HG02623 (cell line): Measurements from ENCODE around the gene C4A.
"Not testable (repeated sequence)": the region's sequence is repeated elsewhere in the genome, so short reads cannot be mapped to it uniquely, and the experiment has no call there.

ENCODE experiments used
- ATAC-seq: cut with Tn5 transposase; IDR thresholded peaks from one replicate; pipeline ENCODE4 v1.9.1; 2021; ENCODE audit warnings: moderate library complexity; ENCODE audit not compliant: unreplicated experiment

The C4A gene

GRCh38 chr6:31978831-31979230, 3.0 kb upstream of the C4A start:
- ATAC-seq, result no peak

GRCh38 chr6:31979238-31979898, 2.5 kb upstream of the C4A start:
- no peak for ATAC-seq

GRCh38 chr6:31980195-31980876, 1.5 kb upstream of the C4A start:
- not testable (repeated sequence) for ATAC-seq

DNA sequence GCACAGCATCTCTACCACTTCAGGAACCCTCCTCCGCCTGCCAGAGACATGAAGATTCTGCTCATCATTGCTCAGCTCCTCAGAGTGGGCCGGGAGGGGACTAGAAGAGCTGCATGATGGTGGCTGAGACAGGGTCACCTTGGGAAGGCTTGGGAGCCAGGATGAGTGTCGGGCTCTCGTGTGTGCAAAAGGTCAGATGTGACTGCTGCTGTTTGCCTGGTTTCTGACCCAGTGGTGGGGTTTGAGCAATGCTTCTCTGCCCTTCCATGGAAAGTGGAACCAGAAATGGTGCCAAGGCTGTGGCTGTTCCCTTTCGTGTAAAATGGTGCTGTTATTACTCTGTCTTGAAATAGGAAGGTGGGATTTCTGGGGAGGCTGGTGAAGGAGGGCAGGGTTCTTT, 859 bp upstream of the C4A start:
- not testable (repeated sequence) for ATAC-seq

DNA sequence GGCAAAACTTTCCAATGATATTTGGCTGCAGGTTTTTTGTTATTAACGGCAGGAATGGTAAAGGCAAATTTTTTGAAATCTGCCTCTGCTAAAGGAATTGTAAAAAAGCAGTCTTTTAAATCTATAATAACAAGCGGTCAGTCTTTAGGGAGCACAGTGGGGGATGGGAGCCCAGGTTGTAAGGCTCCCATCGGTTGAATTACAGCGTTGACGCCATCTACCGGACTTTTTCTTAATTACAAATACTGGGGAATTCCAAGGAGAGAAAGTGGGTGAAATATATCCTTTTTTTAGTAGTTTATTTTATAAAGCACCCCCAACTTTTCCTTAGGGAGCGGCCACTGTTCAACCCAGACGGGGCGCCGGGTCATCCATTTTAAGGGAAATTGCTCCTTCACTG, 7.5 kb downstream of the C4A start:
- not testable (repeated sequence) for ATAC-seq

- ATAC-seq, result not testable (repeated sequence)
Measured at GRCh38 chr6:31994421-31994820, 12.6 kb downstream of the C4A start.

GRCh38 chr6:31996385-31996784, 14.5 kb downstream of the C4A start:
- not testable (repeated sequence) for ATAC-seq

GRCh38 chr6:32002546-32003268, 20.9 kb downstream of the C4A start:
- not testable (repeated sequence) for ATAC-seq

DNA sequence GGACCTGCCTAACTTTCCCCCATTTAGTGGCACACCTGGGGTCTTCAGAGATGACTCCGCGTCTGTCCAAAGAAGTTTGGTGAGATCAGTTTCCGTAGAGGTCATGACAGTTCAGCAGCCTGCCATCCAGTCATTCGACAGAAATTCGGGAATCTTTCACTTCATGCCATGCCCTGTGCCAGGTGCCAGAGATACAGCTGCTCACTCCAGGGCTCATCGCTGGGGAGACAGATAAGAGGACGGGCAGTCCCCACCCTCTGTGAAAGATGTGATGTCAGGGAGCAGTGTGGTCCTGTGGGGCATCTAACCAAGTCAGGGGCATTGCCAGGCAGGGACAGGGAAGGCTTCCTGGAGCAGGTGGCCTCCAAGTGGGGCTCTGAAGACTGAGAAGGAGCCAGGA, 21.4 kb downstream of the C4A start:
- not testable (repeated sequence) for ATAC-seq

DNA sequence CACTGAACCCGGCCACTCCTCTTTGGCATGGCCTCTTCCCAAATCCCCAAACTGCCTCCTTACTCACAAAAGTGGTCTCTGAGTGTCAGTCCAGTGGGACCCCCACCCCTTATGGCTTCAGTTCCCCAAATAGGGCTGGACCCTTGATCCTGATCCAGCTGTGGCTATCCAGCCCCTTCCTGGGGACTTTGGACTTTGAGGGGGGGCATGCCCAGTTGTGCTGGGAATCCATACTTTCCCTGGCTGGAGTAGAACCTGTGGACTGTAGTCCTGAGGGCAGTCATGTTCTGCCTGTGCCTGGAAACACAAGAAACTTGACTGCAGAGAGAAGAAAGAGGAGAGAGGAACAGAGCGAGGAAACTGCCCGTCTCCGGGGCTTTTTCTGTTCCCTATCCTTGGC, 22.5 kb downstream of the C4A start:
- not testable (repeated sequence) for ATAC-seq

DNA sequence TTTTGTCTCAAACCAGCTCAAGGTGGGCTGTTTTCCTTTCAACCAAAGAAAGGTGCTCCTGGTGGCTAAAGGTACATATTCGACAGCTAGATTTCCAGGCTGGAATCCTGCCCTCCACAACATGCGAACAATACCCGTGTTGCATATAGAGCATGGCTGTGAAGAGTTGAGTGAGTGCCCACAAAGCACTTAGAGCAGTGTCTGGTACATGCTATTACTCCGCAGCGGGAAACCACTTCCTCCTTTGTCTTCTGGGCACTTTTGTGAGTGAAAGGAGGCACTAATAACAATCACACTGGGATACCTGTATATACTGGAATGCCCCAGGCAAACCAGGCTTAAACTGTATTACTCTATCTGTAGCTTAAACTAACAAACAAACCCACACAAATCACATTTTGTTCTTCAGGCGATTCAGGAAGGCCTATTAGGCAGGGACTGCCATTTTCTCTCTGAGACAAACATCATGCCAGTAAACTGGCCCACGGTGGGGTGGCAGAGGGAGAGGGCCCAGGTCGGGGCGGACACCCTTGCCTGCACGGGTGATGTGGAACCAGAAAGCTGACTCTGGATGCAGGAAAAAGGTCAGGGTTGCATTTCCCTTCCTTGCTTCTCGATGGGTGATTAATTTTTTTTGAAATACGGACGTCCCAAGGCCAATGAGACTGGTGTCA, 23.1 kb downstream of the C4A start:
- ATAC-seq, result not testable (repeated sequence)

DNA sequence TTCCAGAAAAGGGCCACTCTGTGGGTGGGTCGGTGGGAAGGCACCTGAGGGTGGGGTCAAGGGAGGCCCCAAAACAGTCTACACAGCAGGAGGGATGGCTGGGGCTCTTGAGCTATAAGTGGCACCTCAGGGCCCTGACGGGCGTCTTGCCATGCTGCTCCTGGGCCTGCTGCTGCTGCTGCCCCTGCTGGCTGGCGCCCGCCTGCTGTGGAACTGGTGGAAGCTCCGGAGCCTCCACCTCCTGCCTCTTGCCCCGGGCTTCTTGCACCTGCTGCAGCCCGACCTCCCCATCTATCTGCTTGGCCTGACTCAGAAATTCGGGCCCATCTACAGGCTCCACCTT, 23.7 kb downstream of the C4A start:
- not testable (repeated sequence) for ATAC-seq

DNA sequence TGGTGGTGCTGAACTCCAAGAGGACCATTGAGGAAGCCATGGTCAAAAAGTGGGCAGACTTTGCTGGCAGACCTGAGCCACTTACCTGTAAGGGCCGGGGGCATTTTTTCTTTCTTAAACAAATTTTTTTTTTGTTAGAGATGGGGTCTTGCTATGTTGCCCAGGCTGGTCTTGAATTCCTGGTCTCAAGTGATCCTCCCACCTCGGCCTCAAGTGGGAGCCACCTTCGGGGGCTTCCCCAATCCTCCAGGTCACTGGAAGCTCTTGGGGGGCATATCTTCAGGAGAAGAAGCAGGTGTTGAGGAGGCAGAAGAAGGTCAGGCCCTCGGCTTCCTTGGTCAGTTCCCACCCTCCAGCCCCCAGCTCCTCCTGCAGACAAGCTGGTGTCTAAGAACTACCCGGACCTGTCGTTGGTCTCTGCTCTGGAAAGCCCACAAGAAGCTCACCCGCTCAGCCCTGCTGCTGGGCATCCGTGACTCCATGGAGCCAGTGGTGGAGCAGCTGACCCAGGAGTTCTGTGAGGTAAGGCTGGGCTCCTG, 24.2 kb downstream of the C4A start:
- not testable (repeated sequence) for ATAC-seq

DNA sequence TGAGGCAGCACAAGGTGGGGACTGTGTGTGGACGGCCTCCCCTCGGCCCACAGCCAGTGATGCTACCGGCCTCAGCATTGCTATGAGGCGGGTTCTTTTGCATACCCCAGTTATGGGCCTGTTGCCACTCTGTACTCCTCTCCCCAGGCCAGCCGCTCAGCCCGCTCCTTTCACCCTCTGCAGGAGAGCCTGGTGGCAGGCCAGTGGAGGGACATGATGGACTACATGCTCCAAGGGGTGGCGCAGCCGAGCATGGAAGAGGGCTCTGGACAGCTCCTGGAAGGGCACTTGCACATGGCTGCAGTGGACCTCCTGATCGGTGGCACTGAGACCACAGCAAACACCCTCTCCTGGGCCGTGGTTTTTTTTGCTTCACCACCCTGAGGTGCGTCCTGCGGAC, 25.2 kb downstream of the C4A start:
- not testable (repeated sequence) for ATAC-seq

GRCh38 chr6:32008037-32008436, 26.2 kb downstream of the C4A start:
- ATAC-seq, result not testable (repeated sequence)

GRCh38 chr6:32008616-32009015, 26.8 kb downstream of the C4A start:
- ATAC-seq, result not testable (repeated sequence)

DNA sequence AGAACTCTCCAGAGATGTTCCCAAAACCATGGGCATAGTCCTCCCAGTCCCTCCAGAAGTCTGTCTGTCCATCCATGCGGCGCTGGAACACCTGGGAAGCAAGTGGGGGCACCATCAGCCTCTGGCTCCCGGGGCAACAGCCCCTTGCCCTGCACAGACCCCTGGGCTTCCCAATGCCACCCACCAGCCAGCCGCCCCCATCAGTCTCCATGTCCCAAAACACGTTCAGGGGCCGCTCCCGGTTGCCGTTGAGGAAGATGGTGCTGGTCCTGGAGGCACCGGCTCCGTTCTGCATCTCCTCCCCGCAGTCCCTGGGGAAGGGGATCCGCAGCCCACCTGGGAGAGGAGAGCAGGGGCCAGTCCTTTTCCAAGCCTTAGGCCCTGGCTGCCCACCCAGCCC, 27.7 kb downstream of the C4A start:
- ATAC-seq, result not testable (repeated sequence)

DNA sequence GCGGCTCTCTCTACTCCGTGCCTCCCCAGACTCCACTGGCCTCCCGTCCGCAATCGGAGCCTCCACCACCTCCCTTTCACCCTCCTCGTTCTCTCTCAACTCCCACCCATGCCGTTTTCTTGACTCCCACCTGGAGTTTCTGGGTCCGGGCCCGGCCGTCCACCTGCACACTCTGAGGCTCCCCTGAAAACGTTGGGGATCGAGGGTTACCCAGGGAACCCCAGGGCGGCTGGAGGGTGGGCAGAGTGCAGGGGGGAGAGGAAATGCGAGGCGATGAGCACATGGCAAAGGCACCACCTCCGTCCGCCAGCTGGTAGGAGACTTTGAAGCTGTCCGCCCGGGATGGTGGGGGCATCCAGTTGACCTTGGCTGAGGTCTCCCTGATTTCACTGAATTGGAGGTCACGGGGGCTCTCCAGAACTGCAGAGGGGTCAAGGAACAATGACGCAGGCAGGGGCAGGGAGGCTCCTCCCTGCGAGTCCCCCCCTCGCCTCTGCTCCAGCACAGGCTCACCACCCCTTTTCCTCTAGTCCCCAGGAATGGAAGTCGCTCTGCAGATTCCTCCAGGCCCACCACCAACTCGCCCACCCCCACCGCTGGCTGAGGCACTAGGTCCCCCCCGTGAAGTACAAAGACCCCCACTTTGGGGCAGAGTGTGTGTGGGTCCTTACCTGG, 29.1 kb downstream of the C4A start:
- ATAC-seq, result not testable (repeated sequence)

GRCh38 chr6:32012941-32013617, 31.2 kb downstream of the C4A start:
- not testable (repeated sequence) for ATAC-seq

DNA sequence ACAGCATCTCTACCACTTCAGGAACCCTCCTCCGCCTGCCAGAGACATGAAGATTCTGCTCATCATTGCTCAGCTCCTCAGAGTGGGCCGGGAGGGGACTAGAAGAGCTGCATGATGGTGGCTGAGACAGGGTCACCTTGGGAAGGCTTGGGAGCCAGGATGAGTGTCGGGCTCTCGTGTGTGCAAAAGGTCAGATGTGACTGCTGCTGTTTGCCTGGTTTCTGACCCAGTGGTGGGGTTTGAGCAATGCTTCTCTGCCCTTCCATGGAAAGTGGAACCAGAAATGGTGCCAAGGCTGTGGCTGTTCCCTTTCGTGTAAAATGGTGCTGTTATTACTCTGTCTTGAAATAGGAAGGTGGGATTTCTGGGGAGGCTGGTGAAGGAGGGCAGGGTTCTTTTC, 31.9 kb downstream of the C4A start:
- ATAC-seq, result not testable (repeated sequence)
